ENCODE results near the gene LARP1. TPM values are rescaled to one million over a fixed set of nuclear protein-coding genes. Genes with fewer than 3 reads are reported as not detected.

LARP1 gene
- total and polyA plus RNA-seq, 2 donors (not counting 1 experiment from before 2014, with no cell fraction given), result 59.6 to 150 TPM

DNA sequence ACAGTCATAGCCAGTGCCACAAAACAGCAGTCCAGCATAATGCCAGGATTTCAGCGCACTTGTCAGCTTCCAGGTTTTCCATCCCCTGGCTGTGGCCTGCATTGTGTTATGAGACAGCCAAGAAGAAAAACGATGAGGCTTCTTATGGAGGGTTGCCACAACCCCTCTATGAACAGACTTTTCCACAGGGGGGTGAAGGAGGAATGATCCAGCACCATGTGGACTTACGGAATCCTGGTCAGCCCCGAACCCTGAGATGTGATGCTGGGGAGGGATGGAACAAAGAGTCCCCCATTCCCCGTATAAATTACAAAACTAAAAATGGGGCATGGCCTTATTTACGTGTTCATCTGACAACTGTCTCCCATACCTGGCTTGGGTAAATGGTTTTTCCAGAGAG lies 62.6 kb downstream of the LARP1 start:
- no peaks in the 10 kb centered on the region for H3K79me2 ChIP-seq (ENCODE audit: control insufficient read depth, insufficient read depth, low read length)
- H3K36me3 ChIP-seq (replicated peaks in 1 of 2; ENCODE audit: control extremely low read depth in 1 of 2, control insufficient read depth in 1 of 2, extremely low read depth in 1 of 2, insufficient read depth in 2 of 2, low read length in 1 of 2), result peaks cover 4 to 42% of the 10 kb centered on the region in 2 experiments
- H3K27ac ChIP-seq (ENCODE audit: low read length in 2 of 2), result no peak overlapping the region
- intact Hi-C loops (cut with micrococcal nuclease), result no loop called here
- no peak overlapping the region for H3K4me2 ChIP-seq (replicated peaks; ENCODE audit: low read depth, low read length, poor library complexity, severe bottlenecking)
- DNase-seq (no peak), ATAC-seq (ENCODE audit: low read depth) (no peak)
- H3K4me1 ChIP-seq (ENCODE audit: control insufficient read depth in 2 of 2, insufficient read depth in 2 of 2, low read length in 2 of 2), result peaks cover 13 to 17% of the 10 kb centered on the region in 2 donors
- ChIA-PET POLR2A (no interaction called here), CTCF (no interaction called here)
- no peaks in the 10 kb centered on the region for H3K27me3 Mint-ChIP-seq
- no peak overlapping the region for H3K4me3 ChIP-seq (ENCODE audit: control extremely low read depth in 1 of 5, extremely low read depth in 1 of 5, insufficient read depth in 1 of 5, low read depth in 2 of 5, low read length in 4 of 5)
- no peaks in the 10 kb centered on the region for H3K9me3 Mint-ChIP-seq (ENCODE audit: insufficient read depth)
- 100% methylated on average over 1 of the region's 6 CpGs for WGBS (ENCODE audit: insufficient coverage)
- H3K27me3 ChIP-seq (replicated peaks in 1 of 4; ENCODE audit: control extremely low read depth in 1 of 4, control insufficient read depth in 3 of 4, insufficient read depth in 4 of 4, low read length in 3 of 4), result no peaks in the 10 kb centered on the region
- no peak for TF ChIP-seq EZH2 (IDR thresholded peaks at IDR 0.05; ENCODE audit: borderline replicate concordance, insufficient read depth, low read depth, low read length, poor library complexity, severe bottlenecking)
- TF ChIP-seq, protein P1, sequence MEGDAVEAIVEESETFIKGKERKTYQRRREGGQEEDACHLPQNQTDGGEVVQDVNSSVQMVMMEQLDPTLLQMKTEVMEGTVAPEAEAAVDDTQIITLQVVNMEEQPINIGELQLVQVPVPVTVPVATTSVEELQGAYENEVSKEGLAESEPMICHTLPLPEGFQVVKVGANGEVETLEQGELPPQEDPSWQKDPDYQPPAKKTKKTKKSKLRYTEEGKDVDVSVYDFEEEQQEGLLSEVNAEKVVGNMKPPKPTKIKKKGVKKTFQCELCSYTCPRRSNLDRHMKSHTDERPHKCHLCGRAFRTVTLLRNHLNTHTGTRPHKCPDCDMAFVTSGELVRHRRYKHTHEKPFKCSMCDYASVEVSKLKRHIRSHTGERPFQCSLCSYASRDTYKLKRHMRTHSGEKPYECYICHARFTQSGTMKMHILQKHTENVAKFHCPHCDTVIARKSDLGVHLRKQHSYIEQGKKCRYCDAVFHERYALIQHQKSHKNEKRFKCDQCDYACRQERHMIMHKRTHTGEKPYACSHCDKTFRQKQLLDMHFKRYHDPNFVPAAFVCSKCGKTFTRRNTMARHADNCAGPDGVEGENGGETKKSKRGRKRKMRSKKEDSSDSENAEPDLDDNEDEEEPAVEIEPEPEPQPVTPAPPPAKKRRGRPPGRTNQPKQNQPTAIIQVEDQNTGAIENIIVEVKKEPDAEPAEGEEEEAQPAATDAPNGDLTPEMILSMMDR (IDR thresholded peaks at IDR 0.05), result no peak
- no peak overlapping the region for H3K4me3 Mint-ChIP-seq
- H3K9me3 ChIP-seq (ENCODE audit: control extremely low read depth in 1 of 3, control insufficient read depth in 2 of 3, insufficient read depth in 1 of 3, low read length in 2 of 3), result no peaks in the 10 kb centered on the region
- no peak overlapping the region for H3K27ac Mint-ChIP-seq
- no peak overlapping the region for H3K9ac ChIP-seq (ENCODE audit: low read length)
- H3K4me1 Mint-ChIP-seq, result peaks cover 10% of the 10 kb centered on the region
- H2AFZ ChIP-seq (ENCODE audit: insufficient read depth, low read depth, low read length, poor library complexity, severe bottlenecking), result no peak overlapping the region
- H4K20me1 ChIP-seq (ENCODE audit: control insufficient read depth, insufficient read depth, low read length, poor library complexity, severe bottlenecking), result peaks cover 8% of the 10 kb centered on the region

DNA sequence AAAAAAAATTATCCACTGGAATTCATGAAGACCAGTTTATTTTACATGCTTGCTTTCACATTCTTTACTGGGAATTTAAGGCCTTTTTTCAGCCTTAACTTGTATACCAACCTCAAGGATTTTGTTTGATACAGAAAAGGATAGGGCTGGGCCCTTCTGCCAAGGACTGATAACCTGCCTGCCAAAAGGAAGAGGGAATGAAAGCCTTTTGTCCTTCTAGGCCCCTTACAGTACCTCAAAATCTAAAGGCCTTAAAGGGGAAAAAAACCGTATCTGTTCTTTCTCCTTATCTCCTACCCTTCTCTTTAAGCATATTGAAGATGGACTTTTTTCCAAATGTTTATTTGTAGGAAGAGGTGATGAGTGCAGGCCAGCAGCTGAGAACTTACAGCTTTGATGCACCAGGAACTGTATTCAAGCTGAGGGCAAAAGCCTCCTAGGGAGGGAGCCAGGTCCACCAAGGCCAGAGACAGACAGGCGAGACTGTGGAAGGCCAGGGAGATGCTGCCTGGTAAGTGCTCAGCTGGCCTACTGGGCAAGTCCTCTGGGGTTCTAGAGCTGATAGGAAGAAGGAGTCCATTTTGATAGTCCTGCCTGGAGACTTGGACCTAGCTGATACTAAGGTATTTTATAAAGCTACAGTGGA lies 63.4 kb downstream of the LARP1 start:
- TF ChIP-seq, protein P1 (IDR thresholded peaks at IDR 0.05), result no peak
- no peak overlapping the region for H2AFZ ChIP-seq (ENCODE audit: insufficient read depth, low read depth, low read length, poor library complexity, severe bottlenecking)
- Mint-ChIP-seq H3K9me3 (ENCODE audit: insufficient read depth) (no peaks in the 10 kb centered on the region), H3K4me1 (peaks cover 3% of the 10 kb centered on the region), H3K27ac (no peak overlapping the region), H3K4me3 (no peak overlapping the region), H3K27me3 (no peaks in the 10 kb centered on the region)
- DNase-seq, result no peak
- no peak overlapping the region for H3K9ac ChIP-seq (ENCODE audit: low read length)
- POLR2A ChIA-PET, result no interaction called here
- CTCF ChIA-PET, result interaction anchor here (0.9 kb wide), 1 partner anchor 167 kb away, joined by 3 read pairs; no protein-coding TSS in a partner anchor
- WGBS (ENCODE audit: insufficient coverage), result 100% methylated on average over 1 of the region's 2 CpGs
- no peak overlapping the region for H3K27ac ChIP-seq (ENCODE audit: low read length in 2 of 2)
- no peaks in the 10 kb centered on the region for H4K20me1 ChIP-seq (ENCODE audit: control insufficient read depth, insufficient read depth, low read length, poor library complexity, severe bottlenecking)
- intact Hi-C loops (cut with micrococcal nuclease), result no loop called here
- H3K4me3 ChIP-seq (ENCODE audit: control extremely low read depth in 1 of 5, extremely low read depth in 1 of 5, insufficient read depth in 1 of 5, low read depth in 2 of 5, low read length in 4 of 5), result no peak overlapping the region
- H3K4me1 ChIP-seq (ENCODE audit: control insufficient read depth in 2 of 2, insufficient read depth in 2 of 2, low read length in 2 of 2), result peaks cover 5 to 9% of the 10 kb centered on the region in 2 donors
- H3K9me3 ChIP-seq (ENCODE audit: control extremely low read depth in 1 of 3, control insufficient read depth in 2 of 3, insufficient read depth in 1 of 3, low read length in 2 of 3), result no peaks in the 10 kb centered on the region
- no peak overlapping the region for H3K4me2 ChIP-seq (replicated peaks; ENCODE audit: low read depth, low read length, poor library complexity, severe bottlenecking)
- no peaks in the 10 kb centered on the region for H3K27me3 ChIP-seq (replicated peaks in 1 of 4; ENCODE audit: control extremely low read depth in 1 of 4, control insufficient read depth in 3 of 4, insufficient read depth in 4 of 4, low read length in 3 of 4)
- no peak for ATAC-seq (ENCODE audit: low read depth)
- H3K36me3 ChIP-seq (replicated peaks in 1 of 2; ENCODE audit: control extremely low read depth in 1 of 2, control insufficient read depth in 1 of 2, extremely low read depth in 1 of 2, insufficient read depth in 2 of 2, low read length in 1 of 2), result peaks cover 4 to 37% of the 10 kb centered on the region in 2 experiments
- H3K79me2 ChIP-seq (ENCODE audit: control insufficient read depth, insufficient read depth, low read length), result no peaks in the 10 kb centered on the region
